AG04450 (cell line): Measurements from ENCODE around the gene KRT20. TPM values are rescaled to one million over a fixed set of nuclear protein-coding genes. Genes with fewer than 3 reads are reported as not detected.

ENCODE experiments used
- CTCF ChIA-PET: fragments of 300-600, 350-600 bp; formaldehyde crosslinking; extraction: SDS; loops from one replicate; lab custom pipeline; 2022; ENCODE audit warnings: antibody characterized with exemption, inconsistent platforms; lab: Charles Lee
- POLR2A ChIA-PET: fragments of 350-600 bp; formaldehyde crosslinking; extraction: SDS; loops from one replicate; lab custom pipeline; 2021; ENCODE audit warnings: antibody characterized with exemption, inconsistent platforms; lab: Yijun Ruan, JAX
- DNase-seq: peaks from one replicate; pipeline ENCODE4 v3.0.0-alpha.2; 2011; ENCODE audit warnings: low read depth, low spot score
- H3K27ac ChIP-seq: one replicate; pipeline ENCODE4 v1.5.1; 2012; ENCODE audit warnings: low read depth, low read length, control low read depth
- H3K27me3 ChIP-seq: one replicate; pipeline ENCODE4 v1.6.0; 2012; ENCODE audit warnings: low read length; ENCODE audit not compliant: control insufficient read depth, insufficient read depth
- H3K4me3 ChIP-seq: 2 replicates; pipeline ENCODE4 v1.5.1; 2011; ENCODE audit warnings: mild to moderate bottlenecking, low read depth, low read length, control low read depth
- H3K9me3 ChIP-seq: 2 replicates; pipeline ENCODE4 v1.5.1; 2012; ENCODE audit warnings: low read length; ENCODE audit not compliant: control insufficient read depth, insufficient read depth
- polyA plus RNA-seq: library from polyadenylated mRNA; depleted of rRNA; stranded (reverse); fragments of >200 nt; gene quantifications from 2 replicates; pipeline ENCODE4 v1.2.3, GENCODE V29; 2011; rRNA removed
- TF ChIP-seq, protein P1 (sequence below): IDR thresholded peaks from 2 replicates; pipeline ENCODE4 v1.5.1; 2011; ENCODE audit warnings: low read depth, low read length, control low read depth, inconsistent platforms

Gene KRT20
- polyA plus RNA-seq, 1 experiment, result not detected

GRCh38 chr17:40827746-40828453, 57.1 kb downstream of the KRT20 start:
- Histone ChIP-seq H3K4me3 (no peak overlapping the region), H3K27me3 (no peaks in the 10 kb centered on the region), H3K9me3 (no peaks in the 10 kb centered on the region), H3K27ac (no peak overlapping the region)
- CTCF ChIA-PET, result interaction anchor here (1.6 to 2.9 kb wide), 2 partner anchors 821 to 835 kb away, joined by 4 to 9 read pairs; no protein-coding TSS in a partner anchor
- TF ChIP-seq, protein P1, sequence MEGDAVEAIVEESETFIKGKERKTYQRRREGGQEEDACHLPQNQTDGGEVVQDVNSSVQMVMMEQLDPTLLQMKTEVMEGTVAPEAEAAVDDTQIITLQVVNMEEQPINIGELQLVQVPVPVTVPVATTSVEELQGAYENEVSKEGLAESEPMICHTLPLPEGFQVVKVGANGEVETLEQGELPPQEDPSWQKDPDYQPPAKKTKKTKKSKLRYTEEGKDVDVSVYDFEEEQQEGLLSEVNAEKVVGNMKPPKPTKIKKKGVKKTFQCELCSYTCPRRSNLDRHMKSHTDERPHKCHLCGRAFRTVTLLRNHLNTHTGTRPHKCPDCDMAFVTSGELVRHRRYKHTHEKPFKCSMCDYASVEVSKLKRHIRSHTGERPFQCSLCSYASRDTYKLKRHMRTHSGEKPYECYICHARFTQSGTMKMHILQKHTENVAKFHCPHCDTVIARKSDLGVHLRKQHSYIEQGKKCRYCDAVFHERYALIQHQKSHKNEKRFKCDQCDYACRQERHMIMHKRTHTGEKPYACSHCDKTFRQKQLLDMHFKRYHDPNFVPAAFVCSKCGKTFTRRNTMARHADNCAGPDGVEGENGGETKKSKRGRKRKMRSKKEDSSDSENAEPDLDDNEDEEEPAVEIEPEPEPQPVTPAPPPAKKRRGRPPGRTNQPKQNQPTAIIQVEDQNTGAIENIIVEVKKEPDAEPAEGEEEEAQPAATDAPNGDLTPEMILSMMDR, result no peak
- no peak for DNase-seq
- POLR2A ChIA-PET, result interaction anchor here (1.2 kb wide), 1 partner anchor 9 kb away, joined by 7 read pairs; no protein-coding TSS in a partner anchor

Other genes starting within 250 kb of the KRT20 start
- 93.3 and 111 TPM in 2 replicates for gene SMARCE1, start 237.4 kb downstream of the KRT20 start, polyA plus RNA-seq
- not detected in 2 replicates for gene KRT222, start 220.1 kb downstream of the KRT20 start, polyA plus RNA-seq
- not detected in 2 replicates for gene KRT24, start 181.5 kb downstream of the KRT20 start, polyA plus RNA-seq
- gene KRT25, start 129.9 kb downstream of the KRT20 start, polyA plus RNA-seq, result not detected in 2 replicates
- not detected in 2 replicates for gene KRT26, start 113.0 kb downstream of the KRT20 start, polyA plus RNA-seq
- gene KRT27, start 102.7 kb downstream of the KRT20 start, polyA plus RNA-seq, result not detected in 2 replicates
- gene KRT28, start 85.3 kb downstream of the KRT20 start, polyA plus RNA-seq, result not detected in 2 replicates
- gene KRT10, start 62.6 kb downstream of the KRT20 start, polyA plus RNA-seq, result 35.4 and 35.8 TPM in 2 replicates
- gene KRT12, start 18.0 kb downstream of the KRT20 start, polyA plus RNA-seq, result not detected in 2 replicates
- 0.06 TPM in 1 of 2 replicates, not detected in the other for gene KRT23, start 52.4 kb upstream of the KRT20 start, polyA plus RNA-seq
- 0.11 TPM in 1 of 2 replicates, not detected in the other for gene KRT39, start 81.7 kb upstream of the KRT20 start, polyA plus RNA-seq
- gene KRT40, start 99.1 kb upstream of the KRT20 start, polyA plus RNA-seq, result not detected in 2 replicates
- gene KRTAP3-3, start 108.9 kb upstream of the KRT20 start, polyA plus RNA-seq, result not detected in 2 replicates
- gene KRTAP3-2, start 114.7 kb upstream of the KRT20 start, polyA plus RNA-seq, result not detected in 2 replicates
- not detected in 2 replicates for gene KRTAP3-1, start 123.9 kb upstream of the KRT20 start, polyA plus RNA-seq
- gene KRTAP1-5, start 142.0 kb upstream of the KRT20 start, polyA plus RNA-seq, result 16.9 and 20.2 TPM in 2 replicates
- not detected in 2 replicates for gene KRTAP1-4, start 145.0 kb upstream of the KRT20 start, polyA plus RNA-seq
- gene KRTAP1-3, start 149.6 kb upstream of the KRT20 start, polyA plus RNA-seq, result not detected in 2 replicates
- gene KRTAP1-1, start 156.2 kb upstream of the KRT20 start, polyA plus RNA-seq, result 0.19 and 0.27 TPM in 2 replicates
- not detected in 2 replicates for gene KRTAP2-1, start 162.1 kb upstream of the KRT20 start, polyA plus RNA-seq
- not detected in 2 replicates for gene KRTAP2-2, start 170.0 kb upstream of the KRT20 start, polyA plus RNA-seq
- 1.3 and 2.5 TPM in 2 replicates for gene KRTAP2-3, start 174.9 kb upstream of the KRT20 start, polyA plus RNA-seq
- gene KRTAP2-4, start 180.6 kb upstream of the KRT20 start, polyA plus RNA-seq, result not detected in 2 replicates
- gene KRTAP4-7, start 198.9 kb upstream of the KRT20 start, polyA plus RNA-seq, result not detected in 2 replicates
- not detected in 2 replicates for gene KRTAP4-8, start 212.9 kb upstream of the KRT20 start, polyA plus RNA-seq
- gene KRTAP4-16, start 217.0 kb upstream of the KRT20 start, polyA plus RNA-seq, result not detected in 2 replicates
- not detected in 2 replicates for gene KRTAP4-9, start 220.1 kb upstream of the KRT20 start, polyA plus RNA-seq
- gene KRTAP4-11, start 233.1 kb upstream of the KRT20 start, polyA plus RNA-seq, result not detected in 2 replicates
- gene KRTAP4-12, start 238.9 kb upstream of the KRT20 start, polyA plus RNA-seq, result not detected in 2 replicates